HL-60 (cell line): ENCODE results near the gene HYAL1.

ENCODE experiments used
- DNase-seq, 2 experiments: peaks; one replicate each; pipeline ENCODE4 v3.0.0-alpha.2; 2010 to 2020; ENCODE audit warnings: low read depth in 1 of 2, low spot score in 1 of 2
- H3K27ac ChIP-seq: fragments of 250-450 bp; sonication (Bioruptor Pico); replicated peaks from 2 replicates; pipeline ENCODE4 v1.5.1; 2020; ENCODE audit warnings: mild to moderate bottlenecking, moderate library complexity
- H3K27me3 ChIP-seq: fragments of 250-450 bp; sonication (Bioruptor Pico); 2 replicates; pipeline ENCODE4 v1.5.1; 2021; ENCODE audit warnings: mild to moderate bottlenecking, moderate library complexity; ENCODE audit not compliant: insufficient read depth, poor library complexity, severe bottlenecking
- H3K4me3 ChIP-seq: replicated peaks from 2 replicates; pipeline ENCODE4 v1.5.1; 2011; ENCODE audit warnings: mild to moderate bottlenecking, control low read depth, low read length; ENCODE audit not compliant: insufficient read depth
- GABPA ChIP-seq: IDR thresholded peaks from 2 replicates; pipeline ENCODE4 v1.6.1; 2012; ENCODE audit warnings: low read depth
- POLR2AphosphoS5 ChIP-seq: IDR thresholded peaks from 2 replicates; pipeline ENCODE4 v1.6.1; 2012; ENCODE audit warnings: low read depth
- SPI1 ChIP-seq: IDR thresholded peaks from 2 replicates; pipeline ENCODE4 v1.6.1; 2012; ENCODE audit warnings: low read depth, mild to moderate bottlenecking, borderline replicate concordance
- TF ChIP-seq, protein P1 (sequence below): IDR thresholded peaks from 2 replicates; pipeline ENCODE4 v1.6.1; 2012; ENCODE audit warnings: low read depth; ENCODE audit not compliant: insufficient replicate concordance
- TF ChIP-seq, protein P2 (sequence below): IDR thresholded peaks from one replicate; pipeline ENCODE4 v1.5.1; 2011; ENCODE audit warnings: low read length, control low read depth, inconsistent platforms; ENCODE audit not compliant: insufficient read depth

HYAL1 gene

DNA sequence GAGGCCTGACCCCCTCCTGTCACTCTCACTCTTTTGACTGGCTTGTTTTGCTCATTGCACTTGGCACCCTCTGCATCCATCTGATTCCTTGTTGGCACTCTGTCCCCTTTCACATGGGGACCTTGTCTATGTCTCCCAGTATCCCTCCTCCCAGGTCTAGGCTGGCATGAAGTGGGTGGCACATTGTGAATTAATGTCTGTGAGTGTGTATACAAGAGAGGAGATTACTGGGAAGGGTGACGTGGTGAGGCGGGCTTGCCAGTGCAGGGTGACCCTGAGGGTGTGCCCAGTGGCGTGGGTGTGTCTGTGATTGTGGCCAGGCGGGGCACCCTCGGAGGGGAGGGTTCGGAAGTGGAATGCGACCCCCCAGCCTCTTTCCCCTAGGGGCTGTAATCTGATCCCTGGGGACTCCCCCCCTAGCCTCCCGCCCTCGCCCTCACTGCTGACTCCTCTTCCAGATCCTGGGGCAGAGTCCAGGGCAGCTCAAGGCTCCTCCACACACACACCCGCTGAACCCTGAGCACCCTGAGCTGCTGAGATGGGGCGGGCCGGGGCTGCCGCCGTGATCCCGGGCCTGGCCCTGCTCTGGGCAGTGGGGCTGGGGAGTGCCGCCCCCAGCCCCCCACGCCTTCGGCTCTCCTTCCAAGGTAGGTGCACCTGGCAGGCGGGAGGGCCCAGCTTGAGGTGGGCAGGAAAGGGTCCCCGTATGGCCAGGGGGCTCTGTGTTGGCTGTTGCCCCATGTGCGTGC, 34.5 kb downstream of the HYAL1 start, which contains the start of gene SEMA3B:
Gene SEMA3B, plus strand, starts transcription at position 445 of the 749 bp plus-strand sequence. Its CDS starts 94 bp downstream, at position 539.
- no peak for DNase-seq
- TF ChIP-seq, protein P1, sequence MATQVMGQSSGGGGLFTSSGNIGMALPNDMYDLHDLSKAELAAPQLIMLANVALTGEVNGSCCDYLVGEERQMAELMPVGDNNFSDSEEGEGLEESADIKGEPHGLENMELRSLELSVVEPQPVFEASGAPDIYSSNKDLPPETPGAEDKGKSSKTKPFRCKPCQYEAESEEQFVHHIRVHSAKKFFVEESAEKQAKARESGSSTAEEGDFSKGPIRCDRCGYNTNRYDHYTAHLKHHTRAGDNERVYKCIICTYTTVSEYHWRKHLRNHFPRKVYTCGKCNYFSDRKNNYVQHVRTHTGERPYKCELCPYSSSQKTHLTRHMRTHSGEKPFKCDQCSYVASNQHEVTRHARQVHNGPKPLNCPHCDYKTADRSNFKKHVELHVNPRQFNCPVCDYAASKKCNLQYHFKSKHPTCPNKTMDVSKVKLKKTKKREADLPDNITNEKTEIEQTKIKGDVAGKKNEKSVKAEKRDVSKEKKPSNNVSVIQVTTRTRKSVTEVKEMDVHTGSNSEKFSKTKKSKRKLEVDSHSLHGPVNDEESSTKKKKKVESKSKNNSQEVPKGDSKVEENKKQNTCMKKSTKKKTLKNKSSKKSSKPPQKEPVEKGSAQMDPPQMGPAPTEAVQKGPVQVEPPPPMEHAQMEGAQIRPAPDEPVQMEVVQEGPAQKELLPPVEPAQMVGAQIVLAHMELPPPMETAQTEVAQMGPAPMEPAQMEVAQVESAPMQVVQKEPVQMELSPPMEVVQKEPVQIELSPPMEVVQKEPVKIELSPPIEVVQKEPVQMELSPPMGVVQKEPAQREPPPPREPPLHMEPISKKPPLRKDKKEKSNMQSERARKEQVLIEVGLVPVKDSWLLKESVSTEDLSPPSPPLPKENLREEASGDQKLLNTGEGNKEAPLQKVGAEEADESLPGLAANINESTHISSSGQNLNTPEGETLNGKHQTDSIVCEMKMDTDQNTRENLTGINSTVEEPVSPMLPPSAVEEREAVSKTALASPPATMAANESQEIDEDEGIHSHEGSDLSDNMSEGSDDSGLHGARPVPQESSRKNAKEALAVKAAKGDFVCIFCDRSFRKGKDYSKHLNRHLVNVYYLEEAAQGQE = no peak
- TF ChIP-seq SPI1 = no peak
- TF ChIP-seq, protein P2, sequence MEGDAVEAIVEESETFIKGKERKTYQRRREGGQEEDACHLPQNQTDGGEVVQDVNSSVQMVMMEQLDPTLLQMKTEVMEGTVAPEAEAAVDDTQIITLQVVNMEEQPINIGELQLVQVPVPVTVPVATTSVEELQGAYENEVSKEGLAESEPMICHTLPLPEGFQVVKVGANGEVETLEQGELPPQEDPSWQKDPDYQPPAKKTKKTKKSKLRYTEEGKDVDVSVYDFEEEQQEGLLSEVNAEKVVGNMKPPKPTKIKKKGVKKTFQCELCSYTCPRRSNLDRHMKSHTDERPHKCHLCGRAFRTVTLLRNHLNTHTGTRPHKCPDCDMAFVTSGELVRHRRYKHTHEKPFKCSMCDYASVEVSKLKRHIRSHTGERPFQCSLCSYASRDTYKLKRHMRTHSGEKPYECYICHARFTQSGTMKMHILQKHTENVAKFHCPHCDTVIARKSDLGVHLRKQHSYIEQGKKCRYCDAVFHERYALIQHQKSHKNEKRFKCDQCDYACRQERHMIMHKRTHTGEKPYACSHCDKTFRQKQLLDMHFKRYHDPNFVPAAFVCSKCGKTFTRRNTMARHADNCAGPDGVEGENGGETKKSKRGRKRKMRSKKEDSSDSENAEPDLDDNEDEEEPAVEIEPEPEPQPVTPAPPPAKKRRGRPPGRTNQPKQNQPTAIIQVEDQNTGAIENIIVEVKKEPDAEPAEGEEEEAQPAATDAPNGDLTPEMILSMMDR = no peak
- no peak for TF ChIP-seq POLR2AphosphoS5
- TF ChIP-seq GABPA = no peak
- H3K27ac ChIP-seq = no peak within 1 kb of the TSS
- H3K27me3 ChIP-seq = peaks cover 18% of the 10 kb centered on the region
- no peak within 1 kb of the TSS for H3K4me3 ChIP-seq

DNA sequence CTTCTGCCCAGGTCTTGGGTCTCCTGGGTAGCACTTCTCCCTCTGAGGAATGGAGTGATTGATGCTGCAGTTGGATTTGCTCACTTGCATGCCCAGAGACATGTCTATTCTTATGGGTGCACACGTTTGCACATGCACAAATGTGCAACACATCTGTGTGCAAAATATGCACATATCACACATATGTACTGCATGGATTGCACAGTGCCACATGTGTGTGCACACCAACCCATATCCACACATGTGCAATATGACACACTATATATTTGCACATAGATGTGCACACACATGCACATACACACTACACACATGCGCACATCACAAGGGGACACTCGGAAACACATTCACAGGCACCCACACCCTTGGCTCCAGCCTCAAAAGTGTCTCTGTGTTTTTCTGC, 35.1 kb downstream of the HYAL1 start:
- TF ChIP-seq, protein P1 = no peak
- no peak for DNase-seq
- Histone ChIP-seq H3K27ac (no peak overlapping the region), H3K27me3 (peaks cover 16% of the 10 kb centered on the region), H3K4me3 (no peak overlapping the region)

DNA sequence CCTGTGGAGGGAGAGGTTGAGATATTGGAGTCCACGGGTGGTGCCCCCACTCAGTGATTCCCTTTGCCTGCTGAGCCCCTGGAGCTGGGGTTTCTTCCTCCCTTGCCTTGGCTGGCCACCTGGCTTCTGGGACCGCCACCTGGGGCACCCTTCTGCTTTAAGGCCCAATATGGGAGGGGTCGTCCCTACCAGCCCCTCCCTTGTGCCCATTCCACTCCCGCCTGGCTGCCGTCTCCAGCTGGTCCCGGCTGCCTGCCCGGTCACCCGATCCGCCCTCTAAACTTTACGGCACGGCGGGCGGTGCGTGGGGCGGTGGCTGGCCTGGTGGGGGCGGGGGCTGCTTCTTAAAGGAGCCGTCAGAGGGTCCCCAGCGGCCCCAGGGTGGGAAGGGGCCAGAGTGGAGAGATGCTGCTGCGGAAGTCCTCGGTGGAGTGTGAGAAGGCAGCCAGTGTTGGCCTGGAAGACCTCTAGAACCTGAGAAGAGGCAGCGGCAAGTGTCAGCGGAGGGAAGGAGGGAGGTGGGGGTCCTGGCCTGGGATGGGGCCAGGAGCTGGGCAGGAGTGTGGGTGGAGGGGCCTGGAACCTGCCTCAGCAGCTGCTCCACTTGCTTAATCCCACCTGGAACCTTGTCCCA, 36.0 kb downstream of the HYAL1 start:
- no peak overlapping the region for H3K4me3 ChIP-seq
- H3K27ac ChIP-seq = no peak overlapping the region
- TF ChIP-seq SPI1 (no peak), GABPA (no peak), POLR2AphosphoS5 (no peak)
- TF ChIP-seq, protein P1 = no peak
- TF ChIP-seq, protein P2 = no peak
- peaks cover 16% of the 10 kb centered on the region for H3K27me3 ChIP-seq
- DNase-seq = no peak
